Activated CD8-positive, alpha-beta T cell treated with anti-CD3 and anti-CD28 coated beads, Interleukin-2, amount 10 ng/mL, durations not matched to agents 7 days and 5 days (primary cell): ENCODE results near the gene PCDHGA9. TPM values are rescaled to one million over a fixed set of nuclear protein-coding genes. Genes with fewer than 3 reads are reported as not detected.
"Not testable (repeated sequence)": the region's sequence is repeated elsewhere in the genome, so short reads cannot be mapped to it uniquely, and the experiment has no call there.

ENCODE experiments used
- ATAC-seq: fragments of 150-1000 bp; cut with Tn5 transposase; one replicate; pipeline ENCODE4 v1.10.0; 2021; ENCODE audit warnings: moderate library complexity
- CTCF ChIA-PET: fragments of 350-600 bp; sonication (Branson Sonifier 250); formaldehyde crosslinking; loops from one replicate; lab custom pipeline; 2021; ENCODE audit warnings: antibody characterized with exemption; lab: Charles Lee
- POLR2A ChIA-PET: fragments of 350-600 bp; sonication (Branson Sonifier 250); formaldehyde crosslinking; loops from one replicate; lab custom pipeline; 2021; ENCODE audit warnings: antibody characterized with exemption; lab: Charles Lee
- DNase-seq: peaks from one replicate; pipeline ENCODE4 v3.0.0-alpha.2; 2020
- H3K27ac Mint-ChIP-seq: one replicate; pipeline ENCODE4 v1.8.0; 2021; ENCODE audit warnings: mild to moderate bottlenecking, mixed read lengths
- H3K27me3 Mint-ChIP-seq: one replicate; pipeline ENCODE4 v1.8.0; 2021; ENCODE audit warnings: low read depth, mixed read lengths
- H3K36me3 Mint-ChIP-seq: one replicate; pipeline ENCODE4 v1.8.0; 2021; ENCODE audit warnings: low read depth, mixed read lengths
- H3K4me1 Mint-ChIP-seq: one replicate; pipeline ENCODE4 v1.8.0; 2021; ENCODE audit warnings: low read depth, mixed read lengths
- H3K4me3 Mint-ChIP-seq: one replicate; pipeline ENCODE4 v1.8.0; 2021; ENCODE audit warnings: mild to moderate bottlenecking, mixed read lengths
- H3K9me3 Mint-ChIP-seq: one replicate; pipeline ENCODE4 v1.8.0; 2022; ENCODE audit warnings: mixed read lengths; ENCODE audit not compliant: insufficient read depth
- total RNA-seq, 2 experiments: library from RNA; stranded (reverse); gene quantifications; one replicate each; pipeline ENCODE4 v1.2.3, GENCODE V29; 2021

The PCDHGA9 gene
- total RNA-seq, 2 experiments from 2014 or later = 0.08 TPM; not detected in 1

GRCh38 chr5:141387557-141388311 is 14.8 kb upstream of the PCDHGA9 start, which contains the start of gene PCDHGB4:
TSS of gene PCDHGB4 (plus strand) at chr5:141387698. CDS start at chr5:141387885, 187 bp downstream.
- H3K4me1 Mint-ChIP-seq, POLR2A ChIA-PET, H3K27ac Mint-ChIP-seq, H3K36me3 Mint-ChIP-seq: not testable (repeated sequence)
- Mint-ChIP-seq H3K27me3 (peaks cover 38% of the 10 kb centered on the region), H3K9me3 (peaks cover 34% of the 10 kb centered on the region), H3K4me3 (peak within 1 kb of the TSS; percentile 0)
- ATAC-seq = peak; percentile 44
- peak; percentile 34 for DNase-seq
- CTCF ChIA-PET = interaction anchor here (2.5 kb wide), 1 partner anchor 26 kb away, joined by 9 read pairs; the partner anchor contains the start of gene PCDHGA10

GRCh38 chr5:141388661-141389060 is 13.9 kb upstream of the PCDHGA9 start:
- Mint-ChIP-seq H3K9me3 (peaks cover 32% of the 10 kb centered on the region), H3K27ac (no peak overlapping the region)

GRCh38 chr5:141389153-141390042 is 13.2 kb upstream of the PCDHGA9 start:
- H3K27me3 Mint-ChIP-seq = peaks cover 30% of the 10 kb centered on the region
- CTCF ChIA-PET = interaction anchor here (0.8 to 2.5 kb wide), 2 partner anchors 24 to 124 kb away, joined by 3 to 9 read pairs; partner anchors contain the start of gene PCDHGA10
- DNase-seq = no peak
- no peaks in the 10 kb centered on the region for H3K4me1 Mint-ChIP-seq
- peaks cover 34% of the 10 kb centered on the region for H3K9me3 Mint-ChIP-seq
- POLR2A ChIA-PET = no interaction called here
- H3K4me3 Mint-ChIP-seq = no peak overlapping the region
- peaks cover 6% of the 10 kb centered on the region for H3K36me3 Mint-ChIP-seq
- H3K27ac Mint-ChIP-seq = no peak overlapping the region
- ATAC-seq = no peak

More at GRCh38 chr5:141388661-141389060, 13.9 kb upstream of the PCDHGA9 start:
- POLR2A ChIA-PET = no interaction called here
- peak overlapping the region; percentile 0 for H3K4me3 Mint-ChIP-seq
- H3K27me3 Mint-ChIP-seq = peaks cover 32% of the 10 kb centered on the region
- no peaks in the 10 kb centered on the region for H3K4me1 Mint-ChIP-seq
- ATAC-seq (no peak), DNase-seq (no peak)
- H3K36me3 Mint-ChIP-seq = peaks cover 5% of the 10 kb centered on the region
- CTCF ChIA-PET = interaction anchor here (0.8 to 2.5 kb wide), 2 partner anchors 25 to 125 kb away, joined by 3 to 9 read pairs; partner anchors contain the start of gene PCDHGA10

- Mint-ChIP-seq H3K4me3 (no peak within 1 kb of the TSS), H3K4me1 (no peaks in the 10 kb centered on the region), H3K27ac (no peak within 1 kb of the TSS), H3K27me3 (peaks cover 35% of the 10 kb centered on the region), H3K9me3 (peaks cover 39% of the 10 kb centered on the region), H3K36me3 (peaks cover 9% of the 10 kb centered on the region)
- ATAC-seq (no peak), DNase-seq (no peak)
- POLR2A ChIA-PET = no interaction called here
- CTCF ChIA-PET = interaction anchor here (1.0 to 2.2 kb wide), 5 partner anchors 21 to 120 kb away, joined by 3 to 8 read pairs (median 6); partner anchors contain the start of genes PCDHGA10, PCDHGA11, PCDHGA12 and TAF7
Observed at GRCh38 chr5:141392429-141393198, 10.0 kb upstream of the PCDHGA9 start, which contains the start of gene PCDHGA8. TSS of gene PCDHGA8 (plus strand) at chr5:141392633. CDS start at chr5:141392814, 181 bp downstream.

- no peaks in the 10 kb centered on the region for H3K4me1 Mint-ChIP-seq
- ATAC-seq (no peak), DNase-seq (no peak)
- no peak overlapping the region for H3K27ac Mint-ChIP-seq
- ChIA-PET POLR2A (no interaction called here), CTCF (interaction anchor here (1.0 to 2.2 kb wide), 4 partner anchors 20 to 120 kb away, joined by 3 to 8 read pairs (median 6); partner anchors contain the start of genes PCDHGA10, PCDHGA11 and PCDHGA12)
- peaks cover 9% of the 10 kb centered on the region for H3K36me3 Mint-ChIP-seq
- H3K9me3 Mint-ChIP-seq = peaks cover 39% of the 10 kb centered on the region
- no peak overlapping the region for H3K4me3 Mint-ChIP-seq
- peaks cover 34% of the 10 kb centered on the region for H3K27me3 Mint-ChIP-seq
Observed at GRCh38 chr5:141393267-141393666, 9.3 kb upstream of the PCDHGA9 start.

GRCh38 chr5:141394401-141395187 is 8.0 kb upstream of the PCDHGA9 start:
- H3K4me1 Mint-ChIP-seq, H3K27ac Mint-ChIP-seq, H3K4me3 Mint-ChIP-seq, POLR2A ChIA-PET, ATAC-seq, DNase-seq: not testable (repeated sequence)
- peaks cover 35% of the 10 kb centered on the region for H3K27me3 Mint-ChIP-seq
- CTCF ChIA-PET = interaction anchor here (1.0 to 3.7 kb wide), 4 partner anchors 19 to 172 kb away, joined by 3 to 17 read pairs (median 4); partner anchors contain the start of gene PCDHGA10
- peaks cover 38% of the 10 kb centered on the region for H3K9me3 Mint-ChIP-seq
- H3K36me3 Mint-ChIP-seq = peaks cover 15% of the 10 kb centered on the region

- DNase-seq = peak; percentile 58
- H3K27ac Mint-ChIP-seq, POLR2A ChIA-PET, H3K4me1 Mint-ChIP-seq: not testable (repeated sequence)
- Mint-ChIP-seq H3K4me3 (peak within 1 kb of the TSS; percentile 36), H3K36me3 (peaks cover 13% of the 10 kb centered on the region), H3K27me3 (peaks cover 39% of the 10 kb centered on the region), H3K9me3 (peaks cover 31% of the 10 kb centered on the region)
- ATAC-seq = peak; percentile 65
- CTCF ChIA-PET = interaction anchor here (0.9 to 3.7 kb wide), 12 partner anchors 9 to 166 kb away, joined by 3 to 17 read pairs (median 5); partner anchors contain the start of genes PCDHGA10, PCDHGA11, PCDHGA12 and PCDHGA5
Observed at GRCh38 chr5:141397756-141398551, 4.6 kb upstream of the PCDHGA9 start, which contains the start of gene PCDHGB5. TSS of gene PCDHGB5 (plus strand) at chr5:141397947. CDS start at chr5:141398128, 181 bp downstream.

GRCh38 chr5:141398608-141399007 is 4.0 kb upstream of the PCDHGA9 start:
- Mint-ChIP-seq H3K4me1 (peaks cover 3% of the 10 kb centered on the region), H3K4me3 (peak overlapping the region; percentile 4), H3K36me3 (peaks cover 11% of the 10 kb centered on the region), H3K27ac (no peak overlapping the region), H3K9me3 (peaks cover 31% of the 10 kb centered on the region), H3K27me3 (peaks cover 46% of the 10 kb centered on the region)
- ATAC-seq (no peak), DNase-seq (no peak)
- ChIA-PET CTCF (interaction anchor here (1.8 to 3.7 kb wide), 4 partner anchors 15 to 165 kb away, joined by 5 to 17 read pairs (median 6); partner anchors contain the start of gene PCDHGA10), POLR2A (no interaction called here)

- ChIA-PET CTCF (interaction anchor here (0.9 to 1.1 kb wide), 2 partner anchors 13 to 79 kb away, joined by 3 read pairs; partner anchors contain the start of genes PCDHGA10 and TAF7), POLR2A (no interaction called here)
- peaks cover 23% of the 10 kb centered on the region for H3K9me3 Mint-ChIP-seq
- peak overlapping the region; percentile 23 for H3K27ac Mint-ChIP-seq
- H3K4me1 Mint-ChIP-seq = peaks cover 3% of the 10 kb centered on the region
- H3K27me3 Mint-ChIP-seq = peaks cover 49% of the 10 kb centered on the region
- H3K4me3 Mint-ChIP-seq = no peak overlapping the region
- H3K36me3 Mint-ChIP-seq = peaks cover 12% of the 10 kb centered on the region
- no peak for ATAC-seq
- no peak for DNase-seq
Observed at GRCh38 chr5:141399555-141400258, 2.9 kb upstream of the PCDHGA9 start.
